HCT116 (cell line): ENCODE results near the gene PPIF. TPM values are rescaled to one million over a fixed set of nuclear protein-coding genes. Genes with fewer than 3 reads are reported as not detected.

Source experiments
- ATAC-seq: fragments of 200-7000 bp; cut with Tn5 transposase; 2 replicates; pipeline ENCODE4 v1.9.1; 2020; ENCODE audit warnings: mild to moderate bottlenecking, moderate library complexity
- BruUV-seq: library from RNA; stranded (reverse); fragments of 400-500 nt; replicated peaks from 2 replicates; lab custom pipeline; 2021; lab: Mats Ljungman, UMichigan
- CTCF ChIA-PET: fragments of 300-600 bp; sonication (Branson Sonifier 250); formaldehyde crosslinking; loops from one replicate; lab custom pipeline; 2021; ENCODE audit warnings: antibody characterized with exemption; lab: Charles Lee
- POLR2A ChIA-PET: fragments of 300-600, 350-600 bp; sonication (Branson Sonifier 250); formaldehyde crosslinking; loops from one replicate; lab custom pipeline; 2021; ENCODE audit warnings: antibody characterized with exemption; lab: Charles Lee
- RAD21 ChIA-PET, 2 experiments: fragments of 300-600 bp; sonication (Branson Sonifier 250); formaldehyde crosslinking; loops; one replicate each; lab custom pipeline; 2023; ENCODE audit warnings: low total read pairs in 2 of 2; ENCODE audit not compliant: uncharacterized antibody in 2 of 2, unreplicated experiment in 2 of 2, low non-redundant PET in 1 of 2; lab: Charles Lee
- DNase-seq: peaks from one replicate; pipeline ENCODE4 v3.0.0-alpha.2; 2010; ENCODE audit warnings: low read depth, low spot score
- H2AFZ ChIP-seq: fragments of 200-600 bp; shearing (Covaris generic), sonication (generic); 2 replicates; pipeline ENCODE4 v1.6.1; 2017; ENCODE audit warnings: low read depth, mixed run types, mixed read lengths, antibody characterized with exemption, low read length; ENCODE audit not compliant: poor library complexity, severe bottlenecking
- H3K27ac ChIP-seq: 2 replicates; pipeline ENCODE4 v1.5.1; 2012; ENCODE audit warnings: low read depth, low read length
- H3K27me3 ChIP-seq: fragments of 200-600 bp; sonication (generic); 2 replicates; pipeline ENCODE4 v1.6.1; 2016; ENCODE audit warnings: mixed run types, low read length, mixed read lengths; ENCODE audit not compliant: insufficient read depth
- H3K36me3 ChIP-seq, 2 experiments: fragments of 200-500 bp in 1 of 2; fragments of 200-600 bp in 1 of 2; sonication (Bioruptor generic) in 1 of 2; sonication (generic) in 1 of 2; 2 replicates each; pipeline versions ENCODE4 v1.5.1 to v1.6.1; 2014 to 2016; ENCODE audit warnings: low read length in 2 of 2, inconsistent platforms in 1 of 2, mixed read lengths in 1 of 2, mixed run types in 1 of 2; ENCODE audit not compliant: insufficient read depth in 2 of 2, control insufficient read depth in 1 of 2
- H3K4me1 ChIP-seq, 2 experiments: fragments of 200-600 bp in 1 of 2; sonication (generic) in 1 of 2; 2 replicates each; pipeline versions ENCODE4 v1.5.1 to v1.6.1; 2012 to 2017; ENCODE audit warnings: low read length in 2 of 2, inconsistent platforms in 1 of 2, mild to moderate bottlenecking in 1 of 2, mixed read lengths in 1 of 2, mixed run types in 1 of 2, moderate library complexity in 1 of 2; ENCODE audit not compliant: insufficient read depth in 2 of 2, control insufficient read depth in 1 of 2
- H3K4me2 ChIP-seq: fragments of 200-600 bp; sonication (generic); 2 replicates; pipeline ENCODE4 v1.6.1; 2017; ENCODE audit warnings: mixed run types, low read length, mixed read lengths
- H3K4me3 ChIP-seq, 2 experiments: fragments of 200-600 bp in 1 of 2; sonication (generic) in 1 of 2; replicated peaks in 1 of 2; 2 replicates each; pipeline ENCODE4 v1.5.1; 2011 to 2016; ENCODE audit warnings: low read length in 2 of 2, control low read depth in 1 of 2, low read depth in 1 of 2, mild to moderate bottlenecking in 1 of 2, mixed read lengths in 1 of 2, mixed run types in 1 of 2
- H3K79me2 ChIP-seq: fragments of 200-600 bp; sonication (generic); 2 replicates; pipeline ENCODE4 v1.6.1; 2017; ENCODE audit warnings: mild to moderate bottlenecking, mixed run types, low read length, moderate library complexity, mixed read lengths; ENCODE audit not compliant: insufficient read depth
- H3K9ac ChIP-seq: fragments of 200-600 bp; sonication (generic); 2 replicates; pipeline ENCODE4 v1.6.1; 2016; ENCODE audit warnings: low read length, mixed read lengths
- H3K9me2 ChIP-seq: fragments of 200-600 bp; sonication (generic), shearing (Covaris generic); 2 replicates; pipeline ENCODE4 v1.6.1; 2017; ENCODE audit warnings: mixed run types, mild to moderate bottlenecking, moderate library complexity; ENCODE audit not compliant: insufficient read depth
- H3K9me3 ChIP-seq, 2 experiments: fragments of 200-500 bp in 1 of 2; fragments of 200-600 bp in 1 of 2; sonication (Bioruptor generic) in 1 of 2; sonication (generic) in 1 of 2; 2 replicates each; pipeline ENCODE4 v1.6.1; 2014 to 2017; ENCODE audit warnings: low read length in 2 of 2, mixed read lengths in 2 of 2, inconsistent platforms in 1 of 2, low read depth in 1 of 2, mild to moderate bottlenecking in 1 of 2, mixed run types in 1 of 2, moderate library complexity in 1 of 2; ENCODE audit not compliant: control insufficient read depth in 1 of 2, insufficient read depth in 1 of 2
- H4K20me1 ChIP-seq: fragments of 200-600 bp; sonication (generic), shearing (Covaris generic); 2 replicates; pipeline ENCODE4 v1.6.1; 2017; ENCODE audit warnings: mixed run types, mild to moderate bottlenecking, moderate library complexity; ENCODE audit not compliant: insufficient read depth
- CEBPB ChIP-seq: IDR thresholded peaks from 2 replicates; pipeline ENCODE4 v1.6.1; 2012; ENCODE audit warnings: low read depth
- CTCF ChIP-seq, 3 experiments: fragments of 200-600 bp in 1 of 3; sonication (generic) in 1 of 3; IDR thresholded peaks in 2 of 3; conservative IDR thresholded peaks in 1 of 3; 2 replicates each; pipeline ENCODE4 v1.5.1; 2012 to 2017; ENCODE audit warnings: low read depth in 2 of 3, low read length in 2 of 3, antibody characterized with exemption in 1 of 3, borderline replicate concordance in 1 of 3, control low read depth in 1 of 3, mild to moderate bottlenecking in 1 of 3, mixed read lengths in 1 of 3, mixed run types in 1 of 3, moderate library complexity in 1 of 3; ENCODE audit not compliant: insufficient read depth in 1 of 3
- EGR1 ChIP-seq: IDR thresholded peaks from 2 replicates; pipeline ENCODE4 v1.6.1; 2012; ENCODE audit warnings: low read depth
- EZH2 ChIP-seq: fragments of 200-600 bp; sonication (generic); IDR thresholded peaks from 2 replicates; pipeline ENCODE4 v1.6.1; 2017; ENCODE audit warnings: antibody characterized with exemption, mixed run types
- EZH2phosphoT487 ChIP-seq: fragments of 200-600 bp; IDR thresholded peaks from 2 replicates; pipeline ENCODE4 v1.6.1; 2018; ENCODE audit warnings: antibody characterized with exemption, borderline replicate concordance
- FOSL1 ChIP-seq: IDR thresholded peaks from 2 replicates; pipeline ENCODE4 v1.6.1; 2012; ENCODE audit warnings: low read depth
- JUND ChIP-seq: IDR thresholded peaks from 2 replicates; pipeline ENCODE4 v1.6.1; 2012
- REST ChIP-seq: IDR thresholded peaks from 2 replicates; pipeline ENCODE4 v1.6.1; 2012; ENCODE audit warnings: low read depth
- SIN3A ChIP-seq: IDR thresholded peaks from 2 replicates; pipeline ENCODE4 v1.6.1; 2012; ENCODE audit warnings: low read depth
- TCF7L2 ChIP-seq: IDR thresholded peaks from 2 replicates; pipeline ENCODE4 v1.7.0; 2011; ENCODE audit warnings: borderline replicate concordance, inconsistent platforms; ENCODE audit not compliant: insufficient read depth, insufficient read length; ENCODE audit errors: extremely low read depth
- ZBTB33 ChIP-seq: IDR thresholded peaks from 2 replicates; pipeline ENCODE4 v1.6.1; 2011; ENCODE audit warnings: mild to moderate bottlenecking, low read length, moderate library complexity; ENCODE audit not compliant: insufficient replicate concordance; ENCODE audit errors: extremely low read depth
- ZNF274 ChIP-seq: fragments of 200-500 bp; sonication (Bioruptor generic); IDR thresholded peaks from 2 replicates; pipeline ENCODE4 v1.6.1; 2014; ENCODE audit warnings: mild to moderate bottlenecking, low read depth, low read length, inconsistent platforms
- intact Hi-C: fragments of 100-400 bp; cut with micrococcal nuclease; formaldehyde crosslinking; loops from 2 replicates; pipeline ENCODE4 v1.10.0; 2022
- total RNA-seq: library from RNA; stranded (reverse); gene quantifications from one replicate; pipeline ENCODE4 v1.2.1, GENCODE V29; 2021; ENCODE audit not compliant: unreplicated experiment

PPIF gene
- total RNA-seq, 1 experiment from 2014 or later, result 85.0 TPM

- no peak overlapping the region for H3K9ac ChIP-seq
- H4K20me1 ChIP-seq, result peaks cover 2% of the 10 kb centered on the region; the same call in 1 of the 2 replicates
- H2AFZ ChIP-seq, result no peak overlapping the region
- H3K36me3 ChIP-seq, result peaks cover 19 to 34% of the 10 kb centered on the region in 2 experiments
- H3K9me3 ChIP-seq, result no peaks in the 10 kb centered on the region
- ChIA-PET CTCF (interaction anchor here (1.6 kb wide), 1 partner anchor 10 kb away, joined by 5 read pairs; the partner anchor contains the start of gene PPIF), POLR2A (interaction anchor here (1.0 kb wide), 1 partner anchor 9 kb away, joined by 3 read pairs; no protein-coding TSS in a partner anchor), RAD21 (no interaction called here)
- no peak for DNase-seq
- H3K79me2 ChIP-seq, result peaks cover 21% of the 10 kb centered on the region; the same call in 1 of the 2 replicates
- intact Hi-C loops, result no loop called here
- no TSS peak for BruUV-seq
- H3K4me2 ChIP-seq, result no peak overlapping the region
- no peak overlapping the region for H3K27ac ChIP-seq
- H3K9me2 ChIP-seq, result no peaks in the 10 kb centered on the region
- no peaks in the 10 kb centered on the region for H3K27me3 ChIP-seq
- no peaks in the 10 kb centered on the region for H3K4me1 ChIP-seq
- no peak for ATAC-seq
- no peak overlapping the region for H3K4me3 ChIP-seq
- no peak for TF ChIP-seq EGR1
- TF ChIP-seq EZH2phosphoT487, result no peak
- TF ChIP-seq ZNF274, result no peak
- no peak for TF ChIP-seq ZBTB33
- TF ChIP-seq TCF7L2, result no peak
- TF ChIP-seq SIN3A, result no peak
- TF ChIP-seq EZH2, result no peak
- no peak for TF ChIP-seq CTCF (IDR thresholded peaks at IDR 0.05 in 2 of 3, conservative IDR thresholded peaks at IDR 0.05 in 1 of 3; ENCODE audit: borderline replicate concordance in 1 of 3, insufficient read depth in 1 of 3, low read depth in 2 of 3, low read length in 2 of 3)
- no peak for TF ChIP-seq JUND
- TF ChIP-seq REST, result no peak
- TF ChIP-seq CEBPB, result no peak
- TF ChIP-seq FOSL1, result no peak
Observed at GRCh38 chr10:79357180-79357579, 9.9 kb downstream of the PPIF start.
